ENCODE data around the gene ST6GALNAC6.

Gene ST6GALNAC6

GRCh38 chr9:127907867-127908659 is 8.7 kb upstream of the ST6GALNAC6 start:
- H3K9ac ChIP-seq (ENCODE audit: low read length) = no peak overlapping the region
- no peaks in the 10 kb centered on the region for H3K27me3 ChIP-seq (ENCODE audit: control insufficient read depth in 1 of 2, insufficient read depth in 1 of 2, low read length in 2 of 2)
- no peak overlapping the region for H3K23ac ChIP-seq (ENCODE audit: low read length in 2 of 2)
- peaks cover 22% of the 10 kb centered on the region for H3K4me1 ChIP-seq (ENCODE audit: control insufficient read depth, insufficient read depth, low read depth, low read length)
- WGBS = 89% methylated on average over 34 of the region's 35 CpGs
- H2BK12ac ChIP-seq (ENCODE audit: low read length in 2 of 2) = no peak overlapping the region
- H3K79me1 ChIP-seq (replicated peaks; ENCODE audit: low read length, poor library complexity, severe bottlenecking) = peaks cover 7% of the 10 kb centered on the region
- DNase-seq = no peak
- H3K36me3 ChIP-seq (ENCODE audit: control insufficient read depth in 1 of 2, insufficient read depth in 2 of 2, low read depth in 1 of 2, low read length in 2 of 2) = peaks cover 45 to 52% of the 10 kb centered on the region in 2 experiments
- H3K14ac ChIP-seq (ENCODE audit: low read length in 2 of 2) = no peak overlapping the region
- H3K18ac ChIP-seq (ENCODE audit: low read depth in 1 of 2, low read length in 2 of 2) = no peak overlapping the region
- no peak overlapping the region for H3K4ac ChIP-seq (ENCODE audit: low read depth in 1 of 2, low read length in 2 of 2)
- H4K8ac ChIP-seq (ENCODE audit: low read length) = no peak overlapping the region
- no peak overlapping the region for H2AFZ ChIP-seq (ENCODE audit: low read depth, low read length)
- H3K27ac ChIP-seq (ENCODE audit: low read length, poor library complexity, severe bottlenecking) = no peak overlapping the region
- no peak overlapping the region for H2BK15ac ChIP-seq (ENCODE audit: low read depth, poor library complexity, severe bottlenecking)
- no peak overlapping the region for H4K91ac ChIP-seq (ENCODE audit: low read length)
- H2BK5ac ChIP-seq (ENCODE audit: low read depth, low read length, poor library complexity, severe bottlenecking) = no peak overlapping the region
- no peaks in the 10 kb centered on the region for H3K9me3 ChIP-seq (ENCODE audit: control insufficient read depth, low read length)
- H3K4me3 ChIP-seq (ENCODE audit: insufficient read depth in 1 of 2, low read depth in 1 of 2, low read length in 2 of 2) = no peak overlapping the region
- no peak overlapping the region for H2BK120ac ChIP-seq (ENCODE audit: low read depth, low read length)
- no peak overlapping the region for H3K4me2 ChIP-seq (ENCODE audit: low read length, poor library complexity, severe bottlenecking)
- no peak overlapping the region for H2AK5ac ChIP-seq (ENCODE audit: low read length, severe bottlenecking)

GRCh38 chr9:127905788-127906191 is 6.4 kb upstream of the ST6GALNAC6 start:
- H3K4ac ChIP-seq (ENCODE audit: low read depth in 1 of 2, low read length in 2 of 2) = no peak overlapping the region
- H2BK12ac ChIP-seq (ENCODE audit: low read length in 2 of 2) = peak overlapping the region in 1 of 2 experiments; percentile 50
- peaks cover 5% of the 10 kb centered on the region for H3K79me1 ChIP-seq (replicated peaks; ENCODE audit: low read length, poor library complexity, severe bottlenecking)
- peaks cover 24 to 29% of the 10 kb centered on the region in 2 experiments for H3K36me3 ChIP-seq (ENCODE audit: control insufficient read depth in 1 of 2, insufficient read depth in 2 of 2, low read depth in 1 of 2, low read length in 2 of 2)
- H3K4me3 ChIP-seq (ENCODE audit: insufficient read depth in 1 of 2, low read depth in 1 of 2, low read length in 2 of 2) = no peak overlapping the region
- peak overlapping the region in 1 of 2 experiments; percentile 48 for H3K18ac ChIP-seq (ENCODE audit: low read depth in 1 of 2, low read length in 2 of 2)
- peak overlapping the region; percentile 88 for H4K91ac ChIP-seq (ENCODE audit: low read length)
- H2BK120ac ChIP-seq (ENCODE audit: low read depth, low read length) = no peak overlapping the region
- H3K4me1 ChIP-seq (ENCODE audit: control insufficient read depth, insufficient read depth, low read depth, low read length) = peaks cover 26% of the 10 kb centered on the region
- peak overlapping the region; percentile 29 for H3K9ac ChIP-seq (ENCODE audit: low read length)
- 94% methylated on average over 12 of the region's 12 CpGs for WGBS
- H3K27ac ChIP-seq (ENCODE audit: low read length, poor library complexity, severe bottlenecking) = no peak overlapping the region
- no peaks in the 10 kb centered on the region for H3K9me3 ChIP-seq (ENCODE audit: control insufficient read depth, low read length)
- H2BK5ac ChIP-seq (ENCODE audit: low read depth, low read length, poor library complexity, severe bottlenecking) = no peak overlapping the region
- DNase-seq = no peak
- H4K8ac ChIP-seq (ENCODE audit: low read length) = no peak overlapping the region
- no peak overlapping the region for H3K14ac ChIP-seq (ENCODE audit: low read length in 2 of 2)
- no peak overlapping the region for H3K4me2 ChIP-seq (ENCODE audit: low read length, poor library complexity, severe bottlenecking)
- peak overlapping the region; percentile 9 for H2AK5ac ChIP-seq (ENCODE audit: low read length, severe bottlenecking)
- no peak overlapping the region for H2BK15ac ChIP-seq (ENCODE audit: low read depth, poor library complexity, severe bottlenecking)
- no peak overlapping the region for H3K23ac ChIP-seq (ENCODE audit: low read length in 2 of 2)
- no peak overlapping the region for H2AFZ ChIP-seq (ENCODE audit: low read depth, low read length)
- no peaks in the 10 kb centered on the region for H3K27me3 ChIP-seq (ENCODE audit: control insufficient read depth in 1 of 2, insufficient read depth in 1 of 2, low read length in 2 of 2)

GRCh38 chr9:127905004-127905728 is 5.8 kb upstream of the ST6GALNAC6 start:
- peaks cover 24% of the 10 kb centered on the region for H3K4me1 ChIP-seq (ENCODE audit: control insufficient read depth, insufficient read depth, low read depth, low read length)
- peak overlapping the region; percentile 60 for H2BK15ac ChIP-seq (ENCODE audit: low read depth, poor library complexity, severe bottlenecking)
- H3K14ac ChIP-seq (ENCODE audit: low read length in 2 of 2) = no peak overlapping the region
- H2AK5ac ChIP-seq (ENCODE audit: low read length, severe bottlenecking) = peak overlapping the region; percentile 15
- H2AFZ ChIP-seq (ENCODE audit: low read depth, low read length) = no peak overlapping the region
- DNase-seq = no peak
- no peaks in the 10 kb centered on the region for H3K27me3 ChIP-seq (ENCODE audit: control insufficient read depth in 1 of 2, insufficient read depth in 1 of 2, low read length in 2 of 2)
- WGBS = 77% methylated on average over 5 of the region's 5 CpGs
- no peaks in the 10 kb centered on the region for H3K9me3 ChIP-seq (ENCODE audit: control insufficient read depth, low read length)
- H3K4me3 ChIP-seq (ENCODE audit: insufficient read depth in 1 of 2, low read depth in 1 of 2, low read length in 2 of 2) = no peak overlapping the region
- H3K36me3 ChIP-seq (ENCODE audit: control insufficient read depth in 1 of 2, insufficient read depth in 2 of 2, low read depth in 1 of 2, low read length in 2 of 2) = peaks cover 21 to 23% of the 10 kb centered on the region in 2 experiments
- no peak overlapping the region for H3K27ac ChIP-seq (ENCODE audit: low read length, poor library complexity, severe bottlenecking)
- peak overlapping the region; percentile 37 to 69 for H3K18ac ChIP-seq (ENCODE audit: low read depth in 1 of 2, low read length in 2 of 2)
- H2BK120ac ChIP-seq (ENCODE audit: low read depth, low read length) = peak overlapping the region; percentile 71
- peak overlapping the region; percentile 50 to 59 for H2BK12ac ChIP-seq (ENCODE audit: low read length in 2 of 2)
- H3K79me1 ChIP-seq (replicated peaks; ENCODE audit: low read length, poor library complexity, severe bottlenecking) = peaks cover 3% of the 10 kb centered on the region
- peak overlapping the region; percentile 29 for H3K9ac ChIP-seq (ENCODE audit: low read length)
- H3K4ac ChIP-seq (ENCODE audit: low read depth in 1 of 2, low read length in 2 of 2) = peak overlapping the region; percentile 29 to 90
- no peak overlapping the region for H3K23ac ChIP-seq (ENCODE audit: low read length in 2 of 2)
- H4K8ac ChIP-seq (ENCODE audit: low read length) = peak overlapping the region; percentile 66
- H2BK5ac ChIP-seq (ENCODE audit: low read depth, low read length, poor library complexity, severe bottlenecking) = no peak overlapping the region
- no peak overlapping the region for H3K4me2 ChIP-seq (ENCODE audit: low read length, poor library complexity, severe bottlenecking)
- peak overlapping the region; percentile 88 for H4K91ac ChIP-seq (ENCODE audit: low read length)

GRCh38 chr9:127904561-127905003 is 5.2 kb upstream of the ST6GALNAC6 start:
- H4K8ac ChIP-seq (ENCODE audit: low read length) = peak overlapping the region; percentile 85
- no peaks in the 10 kb centered on the region for H3K27me3 ChIP-seq (ENCODE audit: control insufficient read depth in 1 of 2, insufficient read depth in 1 of 2, low read length in 2 of 2)
- peaks cover 28% of the 10 kb centered on the region for H3K4me1 ChIP-seq (ENCODE audit: control insufficient read depth, insufficient read depth, low read depth, low read length)
- H3K79me1 ChIP-seq (replicated peaks; ENCODE audit: low read length, poor library complexity, severe bottlenecking) = peaks cover 3% of the 10 kb centered on the region
- H2BK5ac ChIP-seq (ENCODE audit: low read depth, low read length, poor library complexity, severe bottlenecking) = no peak overlapping the region
- no peak overlapping the region for H2AFZ ChIP-seq (ENCODE audit: low read depth, low read length)
- H2BK120ac ChIP-seq (ENCODE audit: low read depth, low read length) = peak overlapping the region; percentile 71
- DNase-seq = no peak
- H3K4me3 ChIP-seq (ENCODE audit: insufficient read depth in 1 of 2, low read depth in 1 of 2, low read length in 2 of 2) = no peak overlapping the region
- peak overlapping the region; percentile 92 for H2BK15ac ChIP-seq (ENCODE audit: low read depth, poor library complexity, severe bottlenecking)
- H3K18ac ChIP-seq (ENCODE audit: low read depth in 1 of 2, low read length in 2 of 2) = peak overlapping the region; percentile 69 to 92
- WGBS = 79% methylated on average over 11 of the region's 12 CpGs
- peak overlapping the region; percentile 30 for H2AK5ac ChIP-seq (ENCODE audit: low read length, severe bottlenecking)
- peak overlapping the region; percentile 18 to 50 for H2BK12ac ChIP-seq (ENCODE audit: low read length in 2 of 2)
- peak overlapping the region; percentile 70 for H3K9ac ChIP-seq (ENCODE audit: low read length)
- H3K36me3 ChIP-seq (ENCODE audit: control insufficient read depth in 1 of 2, insufficient read depth in 2 of 2, low read depth in 1 of 2, low read length in 2 of 2) = peaks cover 15 to 17% of the 10 kb centered on the region in 2 experiments
- no peak overlapping the region for H3K4me2 ChIP-seq (ENCODE audit: low read length, poor library complexity, severe bottlenecking)
- no peak overlapping the region for H3K27ac ChIP-seq (ENCODE audit: low read length, poor library complexity, severe bottlenecking)
- H3K14ac ChIP-seq (ENCODE audit: low read length in 2 of 2) = no peak overlapping the region
- no peaks in the 10 kb centered on the region for H3K9me3 ChIP-seq (ENCODE audit: control insufficient read depth, low read length)
- H3K4ac ChIP-seq (ENCODE audit: low read depth in 1 of 2, low read length in 2 of 2) = peak overlapping the region; percentile 29 to 90
- H3K23ac ChIP-seq (ENCODE audit: low read length in 2 of 2) = no peak overlapping the region
- peak overlapping the region; percentile 66 for H4K91ac ChIP-seq (ENCODE audit: low read length)

Measured in mesenchymal stem cell (in vitro differentiated cells and primary cell).